Neural progenitor cell (in vitro differentiated cells): Measurements from ENCODE around the gene CREG2. TPM values are rescaled to one million over a fixed set of nuclear protein-coding genes. Genes with fewer than 3 reads are reported as not detected.

Experiments used
- DNase-seq: peaks from one replicate; pipeline ENCODE4 v3.0.0-alpha.2; 2016; ENCODE audit warnings: low spot score
- H2AFZ ChIP-seq: fragments of 200-600 bp; sonication (generic); replicated peaks from 2 replicates; pipeline ENCODE4 v1.6.1; 2016; ENCODE audit warnings: antibody characterized with exemption
- H3F3A ChIP-seq: fragments of 200-600 bp; sonication (generic); 2 replicates; pipeline ENCODE4 v1.6.1; 2016; ENCODE audit warnings: antibody characterized with exemption, low read depth
- H3K27ac ChIP-seq: fragments of 200-600 bp; sonication (generic); 2 replicates; pipeline ENCODE4 v1.5.1; 2016; ENCODE audit warnings: mild to moderate bottlenecking
- H3K27me3 ChIP-seq: fragments of 200-600 bp; sonication (generic); 2 replicates; pipeline ENCODE4 v1.6.1; 2016; ENCODE audit warnings: mild to moderate bottlenecking, moderate library complexity
- H3K36me3 ChIP-seq: fragments of 200-600 bp; sonication (generic); 2 replicates; pipeline ENCODE4 v1.5.1; 2016
- H3K4me1 ChIP-seq: fragments of 200-600 bp; sonication (generic); 2 replicates; pipeline ENCODE4 v1.6.1; 2016; ENCODE audit warnings: mixed run types
- H3K4me2 ChIP-seq: fragments of 200-600 bp; sonication (generic); 2 replicates; pipeline ENCODE4 v1.6.1; 2016
- H3K4me3 ChIP-seq: fragments of 200-600 bp; sonication (generic); 2 replicates; pipeline ENCODE4 v1.5.1; 2016
- H3K79me2 ChIP-seq: fragments of 200-600 bp; sonication (generic); 2 replicates; pipeline ENCODE4 v1.6.1; 2016; ENCODE audit warnings: low read depth
- H3K9ac ChIP-seq: fragments of 200-600 bp; sonication (generic); 2 replicates; pipeline ENCODE4 v1.6.1; 2016
- H3K9me3 ChIP-seq: fragments of 200-600 bp; sonication (generic); 2 replicates; pipeline ENCODE4 v1.5.1; 2016; ENCODE audit warnings: low read depth
- H4K20me1 ChIP-seq: fragments of 200-600 bp; sonication (generic); 2 replicates; pipeline ENCODE4 v1.6.1; 2016; ENCODE audit warnings: low read depth
- H3K27ac Mint-ChIP-seq: 3 replicates; pipeline ENCODE4 v1.8.0; 2021; ENCODE audit warnings: mixed read lengths
- H3K27me3 Mint-ChIP-seq: 2 replicates; pipeline ENCODE4 v1.8.0; 2022; ENCODE audit warnings: low read depth, mild to moderate bottlenecking, inconsistent platforms, moderate library complexity, mixed read lengths; ENCODE audit not compliant: insufficient read depth
- H3K36me3 Mint-ChIP-seq: 3 replicates; pipeline ENCODE4 v1.8.0; 2021; ENCODE audit warnings: mixed read lengths
- H3K4me1 Mint-ChIP-seq: 3 replicates; pipeline ENCODE4 v1.8.0; 2021; ENCODE audit warnings: mixed read lengths
- H3K4me3 Mint-ChIP-seq: 3 replicates; pipeline ENCODE4 v1.8.0; 2021; ENCODE audit warnings: mild to moderate bottlenecking, moderate library complexity, mixed read lengths
- H3K9me3 Mint-ChIP-seq: 3 replicates; pipeline ENCODE4 v1.8.0; 2020; ENCODE audit warnings: mixed read lengths
- CTCF ChIP-seq: fragments of 200-600 bp; sonication (generic); IDR thresholded peaks from 2 replicates; pipeline ENCODE4 v1.5.1; 2017; ENCODE audit warnings: antibody characterized with exemption, mild to moderate bottlenecking
- EZH2 ChIP-seq: fragments of 200-600 bp; sonication (generic); IDR thresholded peaks from 2 replicates; pipeline ENCODE4 v1.6.1; 2017; ENCODE audit warnings: antibody characterized with exemption, mild to moderate bottlenecking, moderate library complexity
- EZH2phosphoT487 ChIP-seq: fragments of 200-600 bp; sonication (generic); IDR thresholded peaks from 2 replicates; pipeline ENCODE4 v1.6.1; 2017; ENCODE audit warnings: antibody characterized with exemption
- total RNA-seq: library from RNA; depleted of rRNA; stranded (reverse); fragments of >200 nt; gene quantifications from 2 replicates; pipeline ENCODE4 v1.2.3, GENCODE V29; 2015; ENCODE audit warnings: low replicate concordance

Gene CREG2
- total RNA-seq, 1 donor from 2014 or later: not detected

GRCh38 chr2:101386599-101387150, 628 bp downstream of the CREG2 start:
- Histone ChIP-seq H3K9ac (no peak overlapping the region), H4K20me1 (no peaks in the 10 kb centered on the region), H3K27me3 (peaks cover 58% of the 10 kb centered on the region), H3K36me3 (no peaks in the 10 kb centered on the region), H2AFZ (peak overlapping the region; percentile 100), H3K4me3 (peak overlapping the region; percentile 72), H3F3A (peaks cover 5% of the 10 kb centered on the region), H3K9me3 (no peaks in the 10 kb centered on the region), H3K79me2 (no peaks in the 10 kb centered on the region), H3K27ac (no peak overlapping the region), H3K4me2 (peak overlapping the region; percentile 100), H3K4me1 (no peaks in the 10 kb centered on the region)
- Mint-ChIP-seq H3K4me1 (peaks cover 19% of the 10 kb centered on the region), H3K27me3 (peaks cover 37% of the 10 kb centered on the region), H3K27ac (no peak overlapping the region), H3K36me3 (no peaks in the 10 kb centered on the region), H3K9me3 (no peaks in the 10 kb centered on the region), H3K4me3 (peak overlapping the region; percentile 84)
- DNase-seq: peak; percentile 21
- TF ChIP-seq EZH2phosphoT487 (peak; percentile 66), EZH2 (peak; percentile 80), CTCF (no peak)

- Histone ChIP-seq H3K79me2 (no peaks in the 10 kb centered on the region), H3K27me3 (peaks cover 40% of the 10 kb centered on the region), H3K4me2 (no peak overlapping the region), H3F3A (no peaks in the 10 kb centered on the region), H3K27ac (no peak overlapping the region), H3K9me3 (no peaks in the 10 kb centered on the region), H3K36me3 (no peaks in the 10 kb centered on the region), H2AFZ (no peak overlapping the region), H4K20me1 (no peaks in the 10 kb centered on the region), H3K4me1 (no peaks in the 10 kb centered on the region), H3K9ac (no peak overlapping the region), H3K4me3 (no peak overlapping the region)
- no peak overlapping the region for H3K4me3 Mint-ChIP-seq
- no peaks in the 10 kb centered on the region for H3K9me3 Mint-ChIP-seq
- no peak for TF ChIP-seq EZH2phosphoT487
- no peak for TF ChIP-seq CTCF
- TF ChIP-seq EZH2: no peak
- H3K27ac Mint-ChIP-seq: no peak overlapping the region
- H3K27me3 Mint-ChIP-seq: peaks cover 25% of the 10 kb centered on the region
- peaks cover 15% of the 10 kb centered on the region for H3K4me1 Mint-ChIP-seq
- no peak for DNase-seq
- H3K36me3 Mint-ChIP-seq: no peaks in the 10 kb centered on the region
Observed at GRCh38 chr2:101383016-101383541, 4.2 kb downstream of the CREG2 start.

- Mint-ChIP-seq H3K36me3 (no peaks in the 10 kb centered on the region), H3K27me3 (peaks cover 21% of the 10 kb centered on the region), H3K27ac (no peak overlapping the region), H3K4me1 (peaks cover 15% of the 10 kb centered on the region), H3K4me3 (no peak overlapping the region), H3K9me3 (no peaks in the 10 kb centered on the region)
- peaks cover 34% of the 10 kb centered on the region for H3K27me3 ChIP-seq
- no peaks in the 10 kb centered on the region for H3F3A ChIP-seq
- no peak overlapping the region for H3K27ac ChIP-seq
- H2AFZ ChIP-seq: no peak overlapping the region
- H3K79me2 ChIP-seq: no peaks in the 10 kb centered on the region
- DNase-seq: no peak
- no peaks in the 10 kb centered on the region for H4K20me1 ChIP-seq
- no peak overlapping the region for H3K9ac ChIP-seq
- no peaks in the 10 kb centered on the region for H3K4me1 ChIP-seq
- H3K4me2 ChIP-seq: no peak overlapping the region
- no peaks in the 10 kb centered on the region for H3K36me3 ChIP-seq
- no peaks in the 10 kb centered on the region for H3K9me3 ChIP-seq
- TF ChIP-seq CTCF (no peak), EZH2 (no peak), EZH2phosphoT487 (no peak)
- no peak overlapping the region for H3K4me3 ChIP-seq
Observed at GRCh38 chr2:101382442-101382841, 4.9 kb downstream of the CREG2 start.
